DND-41 (cell line): ENCODE results near the gene TAS2R7.
A peak's percentile ranks its signal among the peaks of the same experiment; 100 is the strongest.

Experiments used
- ATAC-seq: fragments of 200-7000 bp; cut with Tn5 transposase; 3 replicates; pipeline ENCODE4 v1.9.1; 2021; ENCODE audit warnings: low read depth; ENCODE audit not compliant: insufficient read depth
- DNase-seq: peaks from one replicate; pipeline ENCODE4 v3.0.0-alpha.2; 2020
- H2AFZ ChIP-seq: 2 replicates; pipeline ENCODE4 v1.6.0; 2012; ENCODE audit warnings: low read depth, low read length
- H3K27ac ChIP-seq: 2 replicates; pipeline ENCODE4 v1.5.1; 2012; ENCODE audit warnings: low read length, inconsistent platforms
- H3K27me3 ChIP-seq: fragments of 200-600 bp; sonication (generic); 2 replicates; pipeline ENCODE4 v1.6.0; 2012; ENCODE audit warnings: low read length, mild to moderate bottlenecking, inconsistent platforms; ENCODE audit not compliant: insufficient read depth, poor library complexity
- H3K36me3 ChIP-seq: 2 replicates; pipeline ENCODE4 v1.5.1; 2012; ENCODE audit warnings: low read length, inconsistent platforms; ENCODE audit not compliant: insufficient read depth
- H3K4me1 ChIP-seq: 2 replicates; pipeline ENCODE4 v1.5.1; 2012; ENCODE audit warnings: mild to moderate bottlenecking, low read length; ENCODE audit not compliant: insufficient read depth
- H3K4me2 ChIP-seq: 2 replicates; pipeline ENCODE4 v1.6.0; 2012; ENCODE audit warnings: mild to moderate bottlenecking, moderate library complexity, low read length, inconsistent platforms; ENCODE audit not compliant: insufficient read depth
- H3K4me3 ChIP-seq, 2 experiments: fragments of 200-600 bp in 1 of 2; shearing (Covaris generic) in 1 of 2; 2 replicates each; pipeline ENCODE4 v1.5.1; 2012 to 2016; ENCODE audit warnings: inconsistent platforms in 2 of 2, low read length in 2 of 2, mild to moderate bottlenecking in 2 of 2, low read depth in 1 of 2, moderate library complexity in 1 of 2
- H3K79me2 ChIP-seq: 2 replicates; pipeline ENCODE4 v1.6.0; 2012; ENCODE audit warnings: low read length, inconsistent platforms; ENCODE audit not compliant: insufficient read depth
- H3K9ac ChIP-seq: 2 replicates; pipeline ENCODE4 v1.6.0; 2012; ENCODE audit warnings: low read depth, mild to moderate bottlenecking, inconsistent platforms, low read length, moderate library complexity
- H3K9me3 ChIP-seq: 2 replicates; pipeline ENCODE4 v1.5.1; 2012; ENCODE audit warnings: low read length, moderate library complexity, mild to moderate bottlenecking, inconsistent platforms; ENCODE audit not compliant: insufficient read depth, severe bottlenecking
- H4K20me1 ChIP-seq: 2 replicates; pipeline ENCODE4 v1.6.0; 2012; ENCODE audit warnings: low read length; ENCODE audit not compliant: insufficient read depth
- CTCF ChIP-seq: IDR thresholded peaks from 2 replicates; pipeline ENCODE4 v1.5.1; 2012; ENCODE audit warnings: borderline replicate concordance, low read length, moderate library complexity, mild to moderate bottlenecking; ENCODE audit not compliant: poor library complexity, severe bottlenecking; ENCODE audit errors: extremely low read depth
- EZH2 ChIP-seq: IDR thresholded peaks from 3 replicates; pipeline ENCODE4 v1.6.1; 2012; ENCODE audit warnings: borderline replicate concordance, low read depth, mild to moderate bottlenecking, moderate library complexity, low read length, inconsistent platforms; ENCODE audit not compliant: severe bottlenecking

TAS2R7 gene

DNA sequence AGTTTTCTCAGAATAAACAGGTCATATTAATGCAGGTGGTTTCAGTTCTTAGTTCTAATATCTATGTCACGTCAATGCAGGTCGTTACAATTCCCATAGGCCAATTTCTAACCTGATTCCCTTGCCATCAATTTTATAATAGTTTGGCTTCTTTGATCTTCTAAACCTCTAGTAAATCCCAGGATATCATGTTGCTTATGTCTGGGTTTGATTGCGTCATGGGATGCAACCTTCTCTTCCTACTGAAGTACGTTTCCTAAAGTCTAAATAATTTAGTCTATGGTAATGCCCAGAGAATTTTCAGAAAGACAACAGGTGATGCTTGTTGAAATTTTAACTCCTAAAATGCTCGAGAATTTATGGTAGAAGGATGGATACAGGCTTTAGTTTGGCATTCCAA lies 19.2 kb downstream of the TAS2R7 start:
- DNase-seq (no peak), ATAC-seq (no peak)
- Histone ChIP-seq H3K4me2 (no peak overlapping the region), H3K36me3 (no peaks in the 10 kb centered on the region), H3K4me1 (no peaks in the 10 kb centered on the region), H3K4me3 (no peak overlapping the region), H3K9ac (no peak overlapping the region), H2AFZ (no peak overlapping the region), H3K27me3 (no peaks in the 10 kb centered on the region), H3K27ac (no peak overlapping the region), H3K9me3 (no peaks in the 10 kb centered on the region), H4K20me1 (no peaks in the 10 kb centered on the region), H3K79me2 (no peaks in the 10 kb centered on the region)
- TF ChIP-seq CTCF (no peak), EZH2 (no peak)

GRCh38 chr12:10779103-10779502 lies 23.3 kb downstream of the TAS2R7 start:
- ATAC-seq = 0 out of 3 replicates have a peak, but pooled peaks have one; percentile 22
- Histone ChIP-seq H3K27ac (no peak overlapping the region), H3K9me3 (no peaks in the 10 kb centered on the region), H3K4me1 (no peaks in the 10 kb centered on the region), H3K27me3 (peaks cover 4% of the 10 kb centered on the region), H3K4me2 (no peak overlapping the region), H4K20me1 (no peaks in the 10 kb centered on the region), H3K79me2 (no peaks in the 10 kb centered on the region), H2AFZ (no peak overlapping the region), H3K36me3 (no peaks in the 10 kb centered on the region), H3K9ac (no peak overlapping the region), H3K4me3 (no peak overlapping the region)
- no peak for DNase-seq
- TF ChIP-seq EZH2 (no peak), CTCF (no peak)

GRCh38 chr12:10771132-10771733 lies 31.2 kb downstream of the TAS2R7 start:
- no peak overlapping the region for H3K4me2 ChIP-seq
- no peak overlapping the region for H3K4me3 ChIP-seq
- no peak overlapping the region for H3K27ac ChIP-seq
- no peaks in the 10 kb centered on the region for H3K4me1 ChIP-seq
- H3K79me2 ChIP-seq = no peaks in the 10 kb centered on the region
- H3K27me3 ChIP-seq = peaks cover 25% of the 10 kb centered on the region
- no peaks in the 10 kb centered on the region for H3K36me3 ChIP-seq
- no peak for DNase-seq
- ATAC-seq = peak; percentile 66; the same call in 1 of the 3 replicates
- no peak overlapping the region for H3K9ac ChIP-seq
- no peak for TF ChIP-seq EZH2
- TF ChIP-seq CTCF = peak; percentile 80
- H2AFZ ChIP-seq = no peak overlapping the region
- no peaks in the 10 kb centered on the region for H4K20me1 ChIP-seq
- H3K9me3 ChIP-seq = no peaks in the 10 kb centered on the region
